Inflammatory macrophage (primary cell): ENCODE results near the gene EN2.

Experiments
- DNase-seq, 2 donors: peaks; one replicate each; pipeline ENCODE4 v3.0.0-alpha.2; 2020 to 2022

Gene EN2

GRCh38 chr7:155488483-155489127 lies 30.7 kb downstream of the EN2 start:
- no peak for DNase-seq

- DNase-seq: no peak
Observed at GRCh38 chr7:155489158-155489840, 31.4 kb downstream of the EN2 start.

DNA sequence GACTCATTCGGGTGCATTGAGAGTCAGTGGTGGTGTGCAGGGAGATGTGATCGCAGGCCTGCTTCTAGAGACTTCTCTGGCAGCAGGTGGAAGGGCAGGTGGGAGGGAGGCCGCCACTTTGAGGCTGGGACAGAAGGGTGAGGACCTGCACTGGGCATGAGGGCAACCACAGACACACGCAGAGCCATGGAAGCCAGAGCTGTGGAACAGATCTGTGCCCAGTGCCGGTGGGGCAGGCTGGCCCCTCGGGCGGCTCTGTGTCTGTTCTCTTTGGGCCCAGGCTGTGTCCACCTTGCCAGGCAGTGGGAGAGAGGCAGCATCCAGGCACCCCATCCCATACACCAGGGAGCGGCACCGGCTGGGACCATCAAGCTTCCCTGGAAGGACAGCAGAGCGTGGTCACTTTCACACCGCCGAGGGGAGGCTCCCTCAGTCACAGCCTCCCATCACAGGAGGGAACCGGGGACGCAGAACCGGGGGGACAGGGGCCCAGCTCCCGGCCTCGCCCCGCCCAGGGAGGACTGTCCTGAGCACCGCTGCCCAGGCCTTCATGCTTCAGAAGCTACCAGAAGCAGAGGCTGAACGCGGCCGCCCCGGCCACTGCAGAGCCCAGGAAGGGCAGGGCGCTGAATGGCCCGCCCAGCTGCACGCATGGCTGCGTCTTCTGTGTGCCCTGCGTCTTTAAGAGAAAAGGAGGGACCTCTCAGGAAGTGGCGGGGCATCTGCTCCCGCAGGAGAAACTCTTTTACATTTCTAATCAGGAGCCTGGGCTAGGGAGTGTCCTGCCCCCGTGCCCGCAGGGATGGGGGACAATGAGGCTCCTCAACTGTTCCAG lies 32.1 kb downstream of the EN2 start:
- DNase-seq: no peak

DNA sequence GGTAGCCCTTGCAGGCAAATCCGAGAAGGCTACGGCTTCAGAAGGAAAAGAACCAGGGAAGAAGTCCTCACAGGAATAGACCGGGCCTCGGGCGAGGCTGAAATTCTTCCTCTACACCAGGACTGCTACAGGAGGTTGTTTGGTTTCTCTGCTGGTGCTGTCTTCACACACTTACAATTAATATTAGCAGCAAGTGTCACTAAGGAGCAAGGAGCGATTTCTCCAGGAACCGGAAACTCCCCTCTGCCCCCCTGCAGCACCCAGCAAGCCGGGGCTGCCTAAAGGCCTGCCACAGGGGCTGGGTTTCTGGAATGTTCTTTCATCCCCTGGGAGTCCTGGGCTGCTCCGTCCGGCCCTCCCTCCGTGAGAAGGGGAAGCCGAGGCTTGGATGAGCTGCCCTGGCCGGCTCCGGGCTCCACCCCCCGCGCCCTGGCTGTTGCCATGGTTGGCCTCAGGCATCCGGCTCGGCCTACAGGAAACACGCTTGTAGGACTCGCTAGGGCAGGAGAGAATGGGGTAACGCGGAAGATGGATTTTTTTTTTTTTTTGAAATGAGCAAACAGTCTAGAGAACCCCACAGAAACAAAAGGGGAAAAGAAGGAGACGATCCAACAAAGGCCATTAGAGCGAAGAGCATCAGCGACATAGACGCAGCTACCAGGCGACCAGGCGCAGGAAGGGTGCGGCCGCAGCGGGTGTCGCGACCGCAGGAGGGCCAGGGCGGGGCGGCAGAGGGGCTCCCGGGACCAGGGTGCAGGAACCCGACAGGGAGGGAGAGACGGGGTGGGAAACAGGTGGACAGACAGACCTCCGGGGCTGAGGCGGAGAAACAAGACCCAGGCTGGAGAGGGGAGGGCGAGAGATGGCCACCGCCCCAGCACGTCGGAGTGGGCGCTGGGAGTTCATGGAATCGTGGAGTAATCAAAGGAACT lies 33.0 kb downstream of the EN2 start:
- DNase-seq: peak; percentile 13 to 29

DNA sequence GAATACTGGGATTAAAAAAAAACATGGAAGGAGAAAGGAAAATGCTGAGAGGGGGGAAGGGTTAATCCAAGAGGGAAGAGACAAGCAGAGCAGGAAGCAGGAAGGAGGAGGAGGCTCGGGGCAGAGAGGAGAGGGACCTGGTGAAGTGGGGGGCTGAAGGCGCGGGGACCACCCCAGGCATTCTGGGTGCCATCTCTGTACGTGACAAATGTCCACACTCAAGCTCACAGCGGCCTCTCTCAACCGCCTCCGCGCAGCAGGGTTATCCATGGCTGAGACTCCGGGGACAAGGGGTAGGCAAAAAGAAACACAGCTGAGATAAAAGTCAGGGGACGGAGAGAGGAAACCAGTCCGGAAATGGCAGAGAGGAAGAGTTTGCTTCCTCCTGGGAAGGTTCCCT lies 33.9 kb downstream of the EN2 start:
- no peak for DNase-seq

DNA sequence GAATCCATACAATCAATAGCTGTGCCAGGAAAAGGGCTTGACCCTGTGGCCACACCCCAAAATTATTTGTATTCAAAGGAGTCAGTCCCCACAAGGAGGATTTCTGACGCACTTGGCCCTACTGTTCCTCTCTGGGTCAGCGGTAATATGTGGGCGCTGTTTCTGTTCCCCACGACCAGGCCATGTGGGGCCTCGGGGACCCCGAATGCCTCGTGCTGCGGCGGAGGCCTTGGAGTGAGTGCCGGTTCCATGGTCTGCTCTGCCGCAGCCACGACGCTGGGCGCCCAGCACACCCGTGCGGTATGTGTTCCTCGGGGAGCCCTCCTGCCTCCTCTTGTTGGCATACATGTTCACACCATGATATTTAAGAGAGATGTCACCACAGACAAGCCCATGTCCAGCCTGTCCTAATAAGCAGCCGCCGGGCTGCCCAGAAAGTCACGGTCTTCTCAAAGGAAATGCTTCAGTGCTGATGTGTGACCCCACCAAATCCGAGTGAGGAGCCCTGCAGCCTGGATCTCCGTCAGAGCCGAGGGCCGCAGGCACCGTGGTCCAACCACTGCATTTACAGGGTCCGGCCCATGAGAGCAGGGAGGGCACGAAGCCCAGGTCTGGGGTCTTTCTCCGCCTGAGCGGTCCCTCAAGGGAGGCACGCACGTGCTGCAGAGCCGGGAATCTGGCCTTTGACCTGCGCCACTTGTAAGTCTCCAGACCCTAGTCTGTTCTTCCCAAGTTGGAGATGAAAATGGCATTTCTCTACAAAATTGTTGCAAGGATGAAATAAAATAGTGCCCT lies 36.0 kb downstream of the EN2 start:
- no peak for DNase-seq

GRCh38 chr7:155494551-155494950 lies 36.6 kb downstream of the EN2 start:
- DNase-seq: no peak

DNA sequence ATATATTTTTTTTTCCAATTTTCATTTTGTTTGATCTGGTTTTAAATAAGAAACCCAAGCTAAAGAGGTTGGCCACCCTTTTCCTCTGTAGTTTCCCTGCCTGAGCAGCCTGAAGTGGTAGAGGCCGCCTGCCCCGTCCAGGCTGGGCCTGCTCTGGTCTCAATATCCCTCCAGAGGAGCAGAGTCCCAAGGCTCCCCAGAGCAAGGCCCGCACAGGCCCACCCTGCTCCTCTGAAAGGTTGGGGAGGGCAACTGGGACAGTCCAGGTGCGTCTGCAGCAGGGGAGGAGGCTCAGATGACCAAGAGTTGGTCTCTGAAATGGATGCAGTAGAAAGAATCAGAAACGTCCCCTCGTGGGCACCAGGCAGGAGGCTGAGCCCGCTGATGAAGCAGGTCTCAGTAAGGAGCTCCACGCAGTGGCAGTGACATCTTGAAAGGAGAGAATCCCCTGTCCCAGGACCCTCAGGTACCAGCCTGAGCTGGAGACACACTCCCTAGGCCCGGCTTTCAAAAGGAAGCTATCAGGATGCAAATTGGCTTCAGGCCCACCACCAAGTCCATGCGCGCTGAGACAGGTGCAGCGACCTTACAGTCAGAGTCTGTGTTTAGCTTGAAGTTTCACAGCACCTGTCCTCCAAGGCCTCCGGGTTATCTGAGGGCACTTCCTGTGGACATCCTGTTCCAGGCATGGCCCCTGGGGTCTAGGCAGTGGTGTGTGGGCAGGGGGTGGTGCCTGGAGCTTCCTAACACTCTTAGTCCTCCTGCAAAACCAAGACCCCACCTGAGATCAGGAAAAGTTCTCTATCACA lies 37.7 kb downstream of the EN2 start:
- no peak for DNase-seq

DNA sequence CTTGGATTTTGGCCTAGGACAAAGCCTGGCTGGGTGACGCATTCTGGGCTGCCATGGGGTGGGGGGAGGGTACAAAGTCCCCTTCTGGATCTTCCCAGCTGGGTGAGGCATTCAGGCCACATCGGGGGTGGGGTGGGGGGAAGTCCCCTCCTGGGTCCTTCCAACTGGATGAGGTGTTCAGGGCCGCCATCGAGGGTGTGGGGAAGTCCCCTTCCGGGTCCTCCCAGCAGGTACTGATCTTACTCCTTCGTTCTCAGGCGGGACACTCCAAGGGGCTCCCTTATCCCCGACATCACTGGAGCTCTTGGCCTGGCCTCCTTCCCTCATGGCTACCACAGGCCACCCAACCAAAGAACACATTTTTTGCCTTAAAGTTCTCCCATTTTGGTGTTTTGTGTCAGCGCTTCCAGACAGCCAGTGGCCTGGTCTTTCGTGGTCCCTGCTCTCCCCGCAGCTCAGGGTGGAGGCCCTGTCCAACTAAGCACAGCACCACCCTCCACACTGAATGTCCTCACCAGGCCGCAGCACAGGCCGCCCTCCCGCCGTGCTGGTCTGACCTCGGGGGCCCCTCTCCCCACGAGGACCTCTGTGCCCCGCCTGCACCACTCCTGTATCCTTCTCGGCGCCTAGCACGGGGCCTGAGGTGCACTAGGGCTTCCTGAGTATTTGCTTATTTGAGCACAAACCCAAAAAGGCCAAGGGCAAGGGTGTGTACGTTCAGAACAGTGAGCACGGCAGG lies 38.5 kb downstream of the EN2 start:
- DNase-seq: no peak

DNA sequence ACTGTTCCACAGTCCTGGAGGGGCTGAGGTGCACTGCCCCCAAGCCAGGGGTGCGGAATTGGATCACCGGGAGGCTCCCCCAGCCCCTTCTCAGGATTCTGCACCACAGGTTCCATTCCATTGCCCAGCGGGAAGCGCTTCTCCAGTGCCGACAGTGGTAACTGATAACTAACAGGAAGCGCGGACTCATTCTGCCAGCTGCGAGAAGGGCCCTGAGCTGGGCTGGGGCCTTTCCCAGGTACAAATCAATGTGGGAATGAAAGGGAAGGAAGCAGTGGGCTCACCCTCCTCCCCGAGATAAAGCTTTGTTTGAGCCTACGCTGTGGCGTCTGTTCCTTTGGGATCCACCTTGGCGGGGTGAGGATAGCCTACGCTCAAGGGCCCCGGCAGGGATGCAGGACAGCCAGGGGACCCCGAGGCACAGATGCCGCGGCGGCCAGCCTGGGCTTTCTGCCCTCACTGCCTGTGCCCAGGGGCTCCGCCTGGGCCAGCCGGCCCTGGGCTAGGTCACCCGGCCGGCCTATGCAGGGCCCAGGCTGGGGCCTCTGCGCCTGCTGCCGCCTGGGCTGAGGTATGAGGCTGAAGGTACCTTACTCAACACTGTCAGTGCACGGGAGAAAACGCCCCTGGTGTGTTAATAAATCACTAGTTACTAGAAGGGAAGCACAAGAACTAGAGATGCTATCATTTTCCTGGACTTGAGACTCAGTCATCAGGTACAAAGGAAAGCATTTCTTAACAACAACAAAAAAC lies 39.4 kb downstream of the EN2 start:
- DNase-seq: no peak

DNA sequence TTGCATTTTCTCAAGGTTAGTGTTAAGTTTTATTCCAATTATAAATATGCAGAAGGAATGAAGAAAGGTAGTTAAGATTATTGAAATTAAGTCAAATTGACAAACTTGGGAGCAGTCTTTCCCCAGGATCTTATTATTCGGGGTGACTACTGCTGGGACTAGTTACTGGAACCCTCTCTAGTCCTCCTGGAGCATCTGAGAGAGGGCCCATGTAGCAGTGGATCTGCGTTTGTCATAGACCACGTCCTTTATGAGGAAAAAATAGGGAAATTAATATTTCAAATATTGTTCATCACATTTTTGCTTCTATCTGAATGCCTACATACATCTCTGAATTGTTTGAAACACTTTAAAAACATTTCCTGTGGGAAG lies 47.5 kb downstream of the EN2 start:
- no peak for DNase-seq

GRCh38 chr7:155506854-155507337 lies 49.0 kb downstream of the EN2 start:
- no peak for DNase-seq

- no peak for DNase-seq
Observed at GRCh38 chr7:155507576-155507975, 49.6 kb downstream of the EN2 start.

DNA sequence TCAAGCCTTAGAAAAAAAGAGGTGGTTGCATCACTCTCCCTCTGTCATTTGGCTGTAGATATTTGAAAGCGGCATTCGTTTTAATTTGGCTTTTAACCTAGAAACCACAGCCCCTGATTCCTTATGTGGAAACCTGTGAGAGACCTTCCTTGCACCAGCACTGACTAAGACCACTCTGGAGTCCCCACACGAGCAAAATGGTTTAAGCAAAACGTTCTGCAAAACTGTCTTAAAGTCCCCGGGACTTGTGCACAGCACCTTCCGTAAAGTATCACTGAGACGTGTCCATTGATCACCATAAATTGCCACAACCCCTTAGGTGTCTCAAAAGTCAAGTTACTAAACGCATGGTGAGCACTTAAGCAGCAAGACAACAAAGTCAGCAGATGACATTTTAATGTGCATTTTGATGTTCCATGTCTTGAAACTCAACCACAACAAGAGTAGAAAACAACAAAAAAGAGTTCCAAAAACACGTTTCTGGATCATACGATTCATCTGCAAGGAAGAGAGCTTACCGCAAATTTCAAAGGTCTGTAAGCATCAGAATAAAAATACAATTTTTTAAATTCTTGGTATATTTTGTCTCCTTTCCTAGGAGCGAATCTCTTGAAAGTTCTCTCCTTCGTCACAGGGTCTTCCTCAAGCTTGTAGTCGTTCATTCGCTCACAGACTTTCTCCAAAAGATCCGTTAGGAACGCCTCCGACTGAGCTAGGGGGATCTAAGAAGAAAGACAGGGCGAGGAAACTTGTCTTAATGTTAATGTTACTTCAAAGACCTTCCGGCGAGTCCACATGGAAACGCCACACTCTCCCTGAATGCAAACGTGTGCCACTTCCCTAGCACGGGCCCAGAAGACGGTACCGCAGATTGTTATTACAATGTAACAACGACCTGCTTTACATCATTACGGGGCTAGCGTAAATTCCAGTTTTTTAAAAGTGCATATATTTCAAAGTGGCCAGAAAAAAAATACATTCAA lies 50.7 kb downstream of the EN2 start:
- DNase-seq: no peak

DNA sequence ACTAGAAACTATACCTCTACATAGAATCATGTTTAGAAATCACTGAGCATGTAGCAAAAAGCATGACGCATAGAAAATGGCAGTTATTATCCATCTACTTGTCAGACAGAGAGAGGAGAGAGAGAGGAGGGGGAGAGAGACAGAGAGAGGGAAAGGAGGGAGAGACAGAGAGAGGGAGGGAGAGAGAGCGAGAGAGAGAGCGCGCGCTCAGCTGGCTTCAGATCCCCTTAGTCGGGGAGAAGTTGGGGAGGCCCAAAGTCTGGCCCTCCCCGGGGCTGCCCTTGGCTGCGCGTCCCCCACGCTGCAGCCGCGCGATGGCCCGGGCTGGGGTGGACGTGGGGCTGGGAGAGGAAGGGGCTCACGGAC lies 51.4 kb downstream of the EN2 start:
- no peak for DNase-seq

DNA sequence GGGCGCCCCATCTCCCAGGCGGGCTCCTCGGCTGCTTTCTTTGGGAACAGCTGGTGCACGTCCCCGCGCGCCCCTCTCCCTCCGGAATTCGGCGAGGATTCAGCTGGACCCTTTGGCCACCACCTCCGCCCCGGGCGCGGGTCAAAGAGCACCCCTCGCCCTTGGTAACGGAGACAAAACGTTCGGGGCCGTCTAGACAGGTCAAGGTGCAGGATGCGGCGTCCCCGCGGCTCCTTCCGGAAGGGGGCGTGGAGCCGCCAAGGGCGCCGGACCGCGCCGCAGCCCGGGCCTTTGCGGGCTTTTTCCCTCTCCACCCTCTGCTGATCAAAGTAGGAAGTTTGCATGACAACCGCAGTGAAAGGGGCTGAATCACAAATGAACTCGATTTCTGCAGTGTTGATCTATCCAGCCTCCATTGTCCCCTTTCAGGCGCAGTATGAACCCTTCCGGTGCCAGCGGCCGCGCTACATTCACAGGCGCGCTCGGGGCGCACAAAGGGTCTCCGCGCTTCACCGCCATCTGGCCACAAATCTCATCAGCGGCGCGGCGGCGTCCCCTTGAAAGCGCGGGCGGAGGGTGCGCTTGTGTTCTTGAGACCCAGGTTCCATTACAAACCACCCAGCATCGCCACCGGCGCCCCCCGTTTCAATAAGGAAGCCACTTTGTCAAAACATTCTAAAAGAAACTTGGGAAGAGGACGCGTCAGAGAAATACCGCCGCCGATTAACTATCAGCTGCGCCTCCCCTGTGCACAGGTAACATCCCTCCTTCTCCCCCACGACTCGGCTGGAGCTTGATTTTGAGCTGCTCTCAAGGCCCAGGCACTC lies 52.0 kb downstream of the EN2 start:
- no peak for DNase-seq
